Measurements from ENCODE around the gene LTBP2. TPM values are rescaled to one million over a fixed set of nuclear protein-coding genes. Genes with fewer than 3 reads are reported as not detected.

Gene LTBP2
- total and polyA plus RNA-seq, 2 of the 13 experiments (the other 11 are each of a cell fraction or from before 2014, with no cell fraction given) = 0.20 to 0.41 TPM

DNA sequence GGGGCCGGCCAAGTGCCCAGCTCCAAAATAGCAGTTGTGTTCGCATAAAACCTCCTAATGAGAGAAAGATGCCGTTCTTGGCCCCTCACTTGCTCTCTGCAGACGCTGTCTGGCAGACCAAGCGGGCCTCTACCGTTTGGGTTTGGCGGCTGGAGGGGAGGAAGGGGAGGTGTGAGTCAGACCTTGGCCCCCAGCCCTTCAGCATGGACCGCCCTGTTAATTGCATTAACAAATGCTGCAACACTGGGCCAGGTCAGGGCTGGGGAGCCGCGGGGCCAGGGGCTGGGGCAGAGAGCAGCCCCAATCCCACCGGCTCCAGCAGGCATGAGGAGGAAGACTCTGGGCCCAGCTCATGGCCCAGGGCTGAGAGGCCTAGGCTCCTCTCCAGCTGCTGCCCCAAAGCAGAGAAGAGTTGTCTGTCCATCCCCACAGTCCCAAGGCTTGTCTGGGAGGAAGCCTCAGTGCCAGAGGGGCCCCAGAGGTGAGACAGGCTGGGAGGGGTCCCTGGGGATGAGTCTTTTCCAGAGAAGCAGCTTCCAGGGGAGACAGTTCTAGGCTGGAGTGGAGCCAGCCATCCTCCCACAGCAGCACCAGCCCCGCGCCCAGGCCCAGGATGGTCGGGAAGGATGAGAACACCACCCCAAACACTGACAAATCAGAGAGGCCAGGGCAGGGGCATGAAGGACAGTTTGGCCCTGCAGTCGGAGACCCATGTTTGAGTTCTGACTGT is 16.9 kb downstream of the LTBP2 start:
- CTCF ChIA-PET (ENCODE audit: low intra/inter-chr PET ratio, low total read pairs) = no interaction called here
- H2AFZ ChIP-seq (ENCODE audit: low read length) = no peak overlapping the region
- WGBS (ENCODE audit: low lambda C conversion rate) = 21% methylated on average over 9 of the region's 15 CpGs
- POLR2A ChIA-PET = no interaction called here
- H3K9ac ChIP-seq (ENCODE audit: insufficient read depth, low read depth, low read length) = no peak overlapping the region
- no peaks in the 10 kb centered on the region for H4K20me1 ChIP-seq (ENCODE audit: insufficient read depth, low read length)
- DNase-seq (ENCODE audit: low spot score) (no peak), FAIRE-seq (no peak), ATAC-seq (peak; percentile 72)
- no peak overlapping the region for H3K27ac ChIP-seq (ENCODE audit: extremely low read length, insufficient read depth, low read length)
- H3K27me3 ChIP-seq (ENCODE audit: control insufficient read depth in 1 of 2, insufficient read depth in 2 of 2, low read length in 2 of 2) = 0 out of 5 replicates have a peak, but pooled peaks cover 0 to 1% of the 10 kb centered on the region in 2 experiments
- no peaks in the 10 kb centered on the region for H3K36me3 ChIP-seq (replicated peaks in 1 of 2; ENCODE audit: control insufficient read depth in 1 of 2, insufficient read depth in 2 of 2, low read length in 2 of 2)
- peak overlapping the region in 1 of 3 experiments; percentile 46; a peak in 1 of 6 replicates for H3K4me3 ChIP-seq (replicated peaks in 1 of 3; ENCODE audit: insufficient read depth in 1 of 3, low read depth in 2 of 3, low read length in 3 of 3)
- intact Hi-C loops (cut with micrococcal nuclease; ENCODE audit: unreplicated experiment) (no loop called here), in situ Hi-C loops (cut with HindIII; ENCODE audit: extremely low pct_ligation_motif_present, low pct_unique_long_range_greater_than_20kb) (no loop called here)
- H3K4me2 ChIP-seq (ENCODE audit: low read depth, low read length) = peak overlapping the region; percentile 61
- peaks cover 33% of the 10 kb centered on the region for H3K4me1 ChIP-seq (ENCODE audit: insufficient read depth, low read length)
- H3K9me3 ChIP-seq (ENCODE audit: low read length) = no peaks in the 10 kb centered on the region
- no TSS peak for BruUV-seq (replicated peaks)
- TF ChIP-seq FOSL2 (CRISPR knock-in tag; IDR thresholded peaks at IDR 0.05) (peak; percentile 22), SALL1 (CRISPR knock-in tag; IDR thresholded peaks at IDR 0.05) (0 out of 2 replicates have a peak, but pooled peaks have one; percentile 13), ZNF563 (CRISPR knock-in tag; IDR thresholded peaks at IDR 0.05) (no peak), TAF1 (CRISPR knock-in tag; IDR thresholded peaks at IDR 0.05) (no peak), SOX6 (IDR thresholded peaks at IDR 0.05) (no peak), SOX6 (CRISPR knock-in tag; IDR thresholded peaks at IDR 0.05) (0 out of 2 replicates have a peak, but pooled peaks have one; percentile 7), PRPF4 (IDR thresholded peaks at IDR 0.05; ENCODE audit: low read depth, low read length, poor library complexity, severe bottlenecking) (no peak), TBX2 (CRISPR knock-in tag; IDR thresholded peaks at IDR 0.05; ENCODE audit: borderline replicate concordance) (peak; percentile 23; the same call in 1 of the 2 replicates), ZNF350 (CRISPR knock-in tag; IDR thresholded peaks at IDR 0.05; ENCODE audit: borderline replicate concordance, low read depth) (0 out of 2 replicates have a peak, but pooled peaks have one; percentile 27)
- TF ChIP-seq, protein P1, sequence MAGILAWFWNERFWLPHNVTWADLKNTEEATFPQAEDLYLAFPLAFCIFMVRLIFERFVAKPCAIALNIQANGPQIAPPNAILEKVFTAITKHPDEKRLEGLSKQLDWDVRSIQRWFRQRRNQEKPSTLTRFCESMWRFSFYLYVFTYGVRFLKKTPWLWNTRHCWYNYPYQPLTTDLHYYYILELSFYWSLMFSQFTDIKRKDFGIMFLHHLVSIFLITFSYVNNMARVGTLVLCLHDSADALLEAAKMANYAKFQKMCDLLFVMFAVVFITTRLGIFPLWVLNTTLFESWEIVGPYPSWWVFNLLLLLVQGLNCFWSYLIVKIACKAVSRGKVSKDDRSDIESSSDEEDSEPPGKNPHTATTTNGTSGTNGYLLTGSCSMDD (CRISPR knock-in tag; IDR thresholded peaks at IDR 0.05) = no peak
- TF ChIP-seq, protein P2, sequence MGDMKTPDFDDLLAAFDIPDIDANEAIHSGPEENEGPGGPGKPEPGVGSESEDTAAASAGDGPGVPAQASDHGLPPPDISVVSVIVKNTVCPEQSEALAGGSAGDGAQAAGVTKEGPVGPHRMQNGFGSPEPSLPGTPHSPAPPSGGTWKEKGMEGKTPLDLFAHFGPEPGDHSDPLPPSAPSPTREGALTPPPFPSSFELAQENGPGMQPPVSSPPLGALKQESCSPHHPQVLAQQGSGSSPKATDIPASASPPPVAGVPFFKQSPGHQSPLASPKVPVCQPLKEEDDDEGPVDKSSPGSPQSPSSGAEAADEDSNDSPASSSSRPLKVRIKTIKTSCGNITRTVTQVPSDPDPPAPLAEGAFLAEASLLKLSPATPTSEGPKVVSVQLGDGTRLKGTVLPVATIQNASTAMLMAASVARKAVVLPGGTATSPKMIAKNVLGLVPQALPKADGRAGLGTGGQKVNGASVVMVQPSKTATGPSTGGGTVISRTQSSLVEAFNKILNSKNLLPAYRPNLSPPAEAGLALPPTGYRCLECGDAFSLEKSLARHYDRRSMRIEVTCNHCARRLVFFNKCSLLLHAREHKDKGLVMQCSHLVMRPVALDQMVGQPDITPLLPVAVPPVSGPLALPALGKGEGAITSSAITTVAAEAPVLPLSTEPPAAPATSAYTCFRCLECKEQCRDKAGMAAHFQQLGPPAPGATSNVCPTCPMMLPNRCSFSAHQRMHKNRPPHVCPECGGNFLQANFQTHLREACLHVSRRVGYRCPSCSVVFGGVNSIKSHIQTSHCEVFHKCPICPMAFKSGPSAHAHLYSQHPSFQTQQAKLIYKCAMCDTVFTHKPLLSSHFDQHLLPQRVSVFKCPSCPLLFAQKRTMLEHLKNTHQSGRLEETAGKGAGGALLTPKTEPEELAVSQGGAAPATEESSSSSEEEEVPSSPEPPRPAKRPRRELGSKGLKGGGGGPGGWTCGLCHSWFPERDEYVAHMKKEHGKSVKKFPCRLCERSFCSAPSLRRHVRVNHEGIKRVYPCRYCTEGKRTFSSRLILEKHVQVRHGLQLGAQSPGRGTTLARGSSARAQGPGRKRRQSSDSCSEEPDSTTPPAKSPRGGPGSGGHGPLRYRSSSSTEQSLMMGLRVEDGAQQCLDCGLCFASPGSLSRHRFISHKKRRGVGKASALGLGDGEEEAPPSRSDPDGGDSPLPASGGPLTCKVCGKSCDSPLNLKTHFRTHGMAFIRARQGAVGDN (CRISPR knock-in tag; IDR thresholded peaks at IDR 0.05) = peak; percentile 23
- TF ChIP-seq, protein P3, sequence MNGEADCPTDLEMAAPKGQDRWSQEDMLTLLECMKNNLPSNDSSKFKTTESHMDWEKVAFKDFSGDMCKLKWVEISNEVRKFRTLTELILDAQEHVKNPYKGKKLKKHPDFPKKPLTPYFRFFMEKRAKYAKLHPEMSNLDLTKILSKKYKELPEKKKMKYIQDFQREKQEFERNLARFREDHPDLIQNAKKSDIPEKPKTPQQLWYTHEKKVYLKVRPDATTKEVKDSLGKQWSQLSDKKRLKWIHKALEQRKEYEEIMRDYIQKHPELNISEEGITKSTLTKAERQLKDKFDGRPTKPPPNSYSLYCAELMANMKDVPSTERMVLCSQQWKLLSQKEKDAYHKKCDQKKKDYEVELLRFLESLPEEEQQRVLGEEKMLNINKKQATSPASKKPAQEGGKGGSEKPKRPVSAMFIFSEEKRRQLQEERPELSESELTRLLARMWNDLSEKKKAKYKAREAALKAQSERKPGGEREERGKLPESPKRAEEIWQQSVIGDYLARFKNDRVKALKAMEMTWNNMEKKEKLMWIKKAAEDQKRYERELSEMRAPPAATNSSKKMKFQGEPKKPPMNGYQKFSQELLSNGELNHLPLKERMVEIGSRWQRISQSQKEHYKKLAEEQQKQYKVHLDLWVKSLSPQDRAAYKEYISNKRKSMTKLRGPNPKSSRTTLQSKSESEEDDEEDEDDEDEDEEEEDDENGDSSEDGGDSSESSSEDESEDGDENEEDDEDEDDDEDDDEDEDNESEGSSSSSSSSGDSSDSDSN (CRISPR knock-in tag; IDR thresholded peaks at IDR 0.05) = peak; percentile 46; the same call in 1 of the 2 replicates
- TF ChIP-seq, protein P4, sequence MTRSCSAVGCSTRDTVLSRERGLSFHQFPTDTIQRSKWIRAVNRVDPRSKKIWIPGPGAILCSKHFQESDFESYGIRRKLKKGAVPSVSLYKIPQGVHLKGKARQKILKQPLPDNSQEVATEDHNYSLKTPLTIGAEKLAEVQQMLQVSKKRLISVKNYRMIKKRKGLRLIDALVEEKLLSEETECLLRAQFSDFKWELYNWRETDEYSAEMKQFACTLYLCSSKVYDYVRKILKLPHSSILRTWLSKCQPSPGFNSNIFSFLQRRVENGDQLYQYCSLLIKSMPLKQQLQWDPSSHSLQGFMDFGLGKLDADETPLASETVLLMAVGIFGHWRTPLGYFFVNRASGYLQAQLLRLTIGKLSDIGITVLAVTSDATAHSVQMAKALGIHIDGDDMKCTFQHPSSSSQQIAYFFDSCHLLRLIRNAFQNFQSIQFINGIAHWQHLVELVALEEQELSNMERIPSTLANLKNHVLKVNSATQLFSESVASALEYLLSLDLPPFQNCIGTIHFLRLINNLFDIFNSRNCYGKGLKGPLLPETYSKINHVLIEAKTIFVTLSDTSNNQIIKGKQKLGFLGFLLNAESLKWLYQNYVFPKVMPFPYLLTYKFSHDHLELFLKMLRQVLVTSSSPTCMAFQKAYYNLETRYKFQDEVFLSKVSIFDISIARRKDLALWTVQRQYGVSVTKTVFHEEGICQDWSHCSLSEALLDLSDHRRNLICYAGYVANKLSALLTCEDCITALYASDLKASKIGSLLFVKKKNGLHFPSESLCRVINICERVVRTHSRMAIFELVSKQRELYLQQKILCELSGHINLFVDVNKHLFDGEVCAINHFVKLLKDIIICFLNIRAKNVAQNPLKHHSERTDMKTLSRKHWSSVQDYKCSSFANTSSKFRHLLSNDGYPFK (CRISPR knock-in tag; IDR thresholded peaks at IDR 0.05; ENCODE audit: borderline replicate concordance) = 0 out of 2 replicates have a peak, but pooled peaks have one; percentile 36
- no peaks in the 10 kb centered on the region for H3K79me2 ChIP-seq (ENCODE audit: insufficient read depth, low read length)

Data from HepG2 (cell line).